CD4-positive, alpha-beta T cell (primary cell): ENCODE data around the gene TCF19. TPM values are rescaled to one million over a fixed set of nuclear protein-coding genes. Genes with fewer than 3 reads are reported as not detected.

Experiments used
- ATAC-seq: fragments of 200-7000 bp; cut with Tn5 transposase; one replicate; pipeline ENCODE4 v1.10.0; 2022; ENCODE audit warnings: mild to moderate bottlenecking; ENCODE audit not compliant: poor library complexity
- CTCF ChIA-PET: fragments of 350-600 bp; sonication (Branson Sonifier 250); formaldehyde crosslinking; loops from one replicate; lab custom pipeline; 2021; ENCODE audit warnings: antibody characterized with exemption, inconsistent platforms; lab: Charles Lee
- POLR2A ChIA-PET: fragments of 350-600 bp; sonication (Branson Sonifier 250); formaldehyde crosslinking; loops from one replicate; lab custom pipeline; 2021; ENCODE audit warnings: antibody characterized with exemption, inconsistent platforms; lab: Charles Lee
- DNase-seq, 14 experiments: peaks; one replicate each; pipeline ENCODE4 v3.0.0-alpha.2; 2013 to 2020; ENCODE audit warnings: mixed read lengths in 2 of 14
- H3K27ac ChIP-seq, 2 donors: one replicate each; pipeline versions ENCODE4 v1.5.1 to v1.7.0; 2013; ENCODE audit warnings: low read length in 2 of 2, low read depth in 1 of 2, mild to moderate bottlenecking in 1 of 2
- H3K27me3 ChIP-seq, 2 experiments: 1 replicate in 1 of 2; 2 replicates in 1 of 2; pipeline versions ENCODE4 v1.6.1 to v1.7.0; 2013; ENCODE audit warnings: low read length in 2 of 2, control low read depth in 1 of 2, mild to moderate bottlenecking in 1 of 2, moderate library complexity in 1 of 2; ENCODE audit not compliant: insufficient read depth in 2 of 2, control insufficient read depth in 1 of 2
- H3K36me3 ChIP-seq: one replicate; pipeline ENCODE4 v1.6.1; 2013; ENCODE audit warnings: low read length, control low read depth; ENCODE audit not compliant: insufficient read depth
- H3K4me1 ChIP-seq: one replicate; pipeline ENCODE4 v1.6.1; 2013; ENCODE audit warnings: low read length, control low read depth; ENCODE audit not compliant: insufficient read depth
- H3K4me3 ChIP-seq: one replicate; pipeline ENCODE4 v1.5.1; 2013; ENCODE audit warnings: mild to moderate bottlenecking, low read length, moderate library complexity
- H3K9me3 ChIP-seq, 2 experiments: 1 replicate in 1 of 2; 2 replicates in 1 of 2; pipeline versions ENCODE4 v1.6.1 to v1.7.0; 2013; ENCODE audit warnings: low read length in 2 of 2, mild to moderate bottlenecking in 2 of 2, control low read depth in 1 of 2, moderate library complexity in 1 of 2; ENCODE audit not compliant: control insufficient read depth in 1 of 2, insufficient read depth in 1 of 2
- H3K27ac Mint-ChIP-seq: one replicate; pipeline ENCODE4 v1.8.0; 2020; ENCODE audit warnings: mixed read lengths
- H3K27me3 Mint-ChIP-seq: one replicate; pipeline ENCODE4 v1.8.0; 2021; ENCODE audit warnings: mixed read lengths
- H3K36me3 Mint-ChIP-seq: one replicate; pipeline ENCODE4 v1.8.0; 2021; ENCODE audit warnings: low read depth, mixed read lengths
- H3K4me1 Mint-ChIP-seq: one replicate; pipeline ENCODE4 v1.8.0; 2021; ENCODE audit warnings: low read depth, mixed read lengths
- H3K4me3 Mint-ChIP-seq: one replicate; pipeline ENCODE4 v1.8.0; 2020; ENCODE audit warnings: mild to moderate bottlenecking, mixed read lengths
- H3K9me3 Mint-ChIP-seq: one replicate; pipeline ENCODE4 v1.8.0; 2020; ENCODE audit warnings: mixed read lengths
- CTCF ChIP-seq: fragments of 200-600 bp; IDR thresholded peaks from one replicate; pipeline ENCODE4 v1.8.0; 2022; ENCODE audit warnings: antibody characterized with exemption, mild to moderate bottlenecking
- intact Hi-C, 2 experiments: fragments of 100-400 bp; cut with DNase I in 1 of 2; cut with micrococcal nuclease in 1 of 2; formaldehyde crosslinking; loops; one replicate each; pipeline versions ENCODE4 v1.15.1 to v1.9.0; 2023 to 2025; cut with DNase I, micrococcal nuclease
- total RNA-seq, 174 experiments: library from RNA in 2 of 174; stranded (reverse) in 2 of 174; gene quantifications; one replicate each; pipeline ENCODE4 v1.2.3 and lab custom pipeline; 2021 to 2026

TCF19 gene
- total RNA-seq, 2 experiments from 2014 or later: 3.3 to 4.1 TPM

GRCh38 chr6:31122791-31123706 lies 35.3 kb upstream of the TCF19 start:
- Mint-ChIP-seq H3K27me3 (peaks cover 3% of the 10 kb centered on the region), H3K9me3 (no peaks in the 10 kb centered on the region), H3K4me3 (no peak overlapping the region), H3K27ac (no peak overlapping the region), H3K36me3 (no peaks in the 10 kb centered on the region), H3K4me1 (peaks cover 3% of the 10 kb centered on the region)
- H3K27ac ChIP-seq: no peak overlapping the region
- intact Hi-C loops: no loop called here
- no peak overlapping the region for H3K4me3 ChIP-seq
- POLR2A ChIA-PET: no interaction called here
- ATAC-seq (no peak), DNase-seq (no peak)
- H3K36me3 ChIP-seq: no peaks in the 10 kb centered on the region
- no peaks in the 10 kb centered on the region for H3K27me3 ChIP-seq
- CTCF ChIA-PET: no interaction called here
- H3K9me3 ChIP-seq: no peaks in the 10 kb centered on the region
- no peak for TF ChIP-seq CTCF
- H3K4me1 ChIP-seq: peaks cover 4% of the 10 kb centered on the region

GRCh38 chr6:31125162-31125561 lies 33.2 kb upstream of the TCF19 start:
- Histone ChIP-seq H3K36me3 (no peaks in the 10 kb centered on the region), H3K4me1 (peaks cover 8% of the 10 kb centered on the region), H3K4me3 (no peak overlapping the region), H3K9me3 (no peaks in the 10 kb centered on the region), H3K27ac (no peak overlapping the region), H3K27me3 (no peaks in the 10 kb centered on the region)
- no peak overlapping the region for H3K4me3 Mint-ChIP-seq
- CTCF ChIA-PET: no interaction called here
- H3K27ac Mint-ChIP-seq: no peak overlapping the region
- H3K36me3 Mint-ChIP-seq: no peaks in the 10 kb centered on the region
- no peaks in the 10 kb centered on the region for H3K9me3 Mint-ChIP-seq
- intact Hi-C loops: loop anchor here in 1 of 2 experiments (5.0 kb wide), 1 partner anchor 208 kb away; no protein-coding TSS in a partner anchor
- DNase-seq (no peak), ATAC-seq (no peak)
- peaks cover 6% of the 10 kb centered on the region for H3K4me1 Mint-ChIP-seq
- peaks cover 6% of the 10 kb centered on the region for H3K27me3 Mint-ChIP-seq
- POLR2A ChIA-PET: interaction anchor here (0.7 to 1.0 kb wide), 2 partner anchors 30 to 252 kb away, joined by 3 read pairs; no protein-coding TSS in a partner anchor
- no peak for TF ChIP-seq CTCF

- H3K36me3 ChIP-seq: no peaks in the 10 kb centered on the region
- ChIA-PET CTCF (no interaction called here), POLR2A (interaction anchor here (1.0 kb wide), 1 partner anchor 31 kb away, joined by 3 read pairs; no protein-coding TSS in a partner anchor)
- Mint-ChIP-seq H3K4me1 (peaks cover 6% of the 10 kb centered on the region), H3K27ac (no peak overlapping the region), H3K36me3 (no peaks in the 10 kb centered on the region), H3K27me3 (peaks cover 6% of the 10 kb centered on the region), H3K9me3 (no peaks in the 10 kb centered on the region), H3K4me3 (no peak overlapping the region)
- H3K27me3 ChIP-seq: no peaks in the 10 kb centered on the region
- H3K4me3 ChIP-seq: no peak overlapping the region
- no peak overlapping the region for H3K27ac ChIP-seq
- DNase-seq (no peak), ATAC-seq (no peak)
- H3K9me3 ChIP-seq: no peaks in the 10 kb centered on the region
- TF ChIP-seq CTCF: no peak
- H3K4me1 ChIP-seq: peaks cover 8% of the 10 kb centered on the region
- intact Hi-C loops: loop anchor here in 1 of 2 experiments (5.0 kb wide), 1 partner anchor 208 kb away; no protein-coding TSS in a partner anchor
These were observed 32.6 kb upstream of the TCF19 start for GRCh38 chr6:31125586-31126363.
